Measurements from ENCODE around the gene COX5A.

- TF ChIP-seq CTCF (IDR thresholded peaks at IDR 0.05), result no peak
- TF ChIP-seq POLR2A (IDR thresholded peaks at IDR 0.05), result peak; percentile 90 to 91
Measured at GRCh38 chr15:74873036-74873755, 64.7 kb downstream of the COX5A start, which contains the start of gene SCAMP2.
